Measurements from ENCODE around the gene ALLC.

ALLC gene

GRCh38 chr2:3727397-3728045, 69.5 kb downstream of the ALLC start:
- DNase-seq: no peak

DNA sequence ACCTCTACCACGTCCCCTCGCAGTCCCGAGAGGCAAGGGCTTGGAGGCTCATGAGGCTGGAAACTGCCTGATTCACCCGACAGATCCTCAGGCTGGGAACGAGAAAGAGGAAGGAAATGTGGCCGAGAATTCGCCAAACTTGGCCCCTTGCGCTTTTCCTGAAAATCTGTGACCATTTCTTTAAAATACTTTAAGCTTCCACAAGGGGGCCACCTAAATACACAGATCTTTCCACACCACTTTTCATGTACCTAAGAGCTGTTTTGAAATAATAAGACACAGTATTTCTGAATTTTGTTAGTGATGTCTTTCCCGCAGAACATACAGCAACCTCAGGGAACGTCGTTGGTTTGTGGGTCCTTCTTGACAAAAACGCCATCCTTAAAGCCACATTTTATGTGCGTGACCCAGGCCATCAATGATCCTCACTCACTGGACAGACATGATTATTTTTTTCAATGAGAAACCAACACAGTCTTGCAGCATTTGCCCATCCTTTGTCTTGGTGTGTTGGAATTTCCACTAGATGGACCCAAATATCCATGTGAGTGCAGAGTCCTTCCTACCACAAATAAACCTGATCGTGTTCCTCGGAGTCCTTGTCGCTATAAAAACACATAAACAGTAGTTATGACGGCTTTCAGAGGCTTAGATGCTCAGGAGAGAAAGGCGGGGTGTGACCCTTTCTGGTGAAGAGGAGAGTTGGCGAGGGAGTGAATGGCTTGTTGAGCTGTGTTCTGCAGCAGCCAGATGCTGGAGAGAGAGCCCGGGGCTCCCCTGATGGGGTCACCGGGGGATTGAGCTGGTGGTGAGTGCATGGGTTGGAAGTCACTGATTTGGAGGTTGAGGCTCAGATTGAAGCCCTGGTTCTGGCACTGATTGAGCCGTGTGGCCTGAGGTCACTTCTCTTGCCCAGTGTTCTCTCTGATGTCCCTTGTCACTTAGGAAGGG, 70.4 kb downstream of the ALLC start:
- peak; percentile 5 for DNase-seq

DNA sequence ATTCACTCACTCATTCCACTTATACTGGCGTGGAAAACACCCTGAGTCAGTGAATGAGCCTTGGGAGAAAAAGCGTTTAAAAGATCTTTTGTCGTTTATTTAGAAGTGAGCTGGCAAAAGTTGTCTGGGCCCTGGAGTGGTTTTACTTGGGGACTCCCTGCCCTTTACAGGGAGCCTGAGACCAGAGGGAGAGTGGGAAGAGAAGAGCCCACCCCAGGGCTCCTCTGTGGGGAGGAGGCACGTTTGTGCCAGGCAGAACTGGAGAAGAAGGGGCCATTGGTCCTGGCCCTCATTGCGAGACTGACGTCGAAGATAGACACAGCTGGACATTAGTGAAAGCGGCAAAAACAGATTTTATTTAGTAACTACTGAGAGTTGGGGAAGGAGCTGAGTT, 71.1 kb downstream of the ALLC start:
- no peak for DNase-seq

DNA sequence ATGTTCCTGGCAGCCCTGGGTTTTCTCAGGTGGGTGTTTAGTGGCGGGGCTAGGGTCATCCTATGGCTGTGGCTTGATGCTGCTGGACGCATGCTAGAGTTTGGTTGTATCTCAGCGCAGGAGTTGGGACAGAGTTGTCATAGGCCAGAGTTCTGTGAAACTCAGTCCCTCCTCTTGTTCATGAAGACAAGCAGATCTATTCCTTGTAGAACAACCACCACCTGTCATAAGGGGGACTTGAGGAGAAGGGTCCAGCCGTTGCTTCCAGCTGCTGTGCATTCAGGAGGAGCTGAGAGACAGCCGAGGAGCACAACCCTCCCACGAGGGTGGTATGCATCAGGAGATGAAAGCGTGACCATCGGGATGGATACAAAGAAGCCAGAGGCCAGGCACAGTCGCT, 71.8 kb downstream of the ALLC start:
- DNase-seq: no peak

- DNase-seq: no peak
Measured at GRCh38 chr2:3730646-3731045, 72.6 kb downstream of the ALLC start.

DNA sequence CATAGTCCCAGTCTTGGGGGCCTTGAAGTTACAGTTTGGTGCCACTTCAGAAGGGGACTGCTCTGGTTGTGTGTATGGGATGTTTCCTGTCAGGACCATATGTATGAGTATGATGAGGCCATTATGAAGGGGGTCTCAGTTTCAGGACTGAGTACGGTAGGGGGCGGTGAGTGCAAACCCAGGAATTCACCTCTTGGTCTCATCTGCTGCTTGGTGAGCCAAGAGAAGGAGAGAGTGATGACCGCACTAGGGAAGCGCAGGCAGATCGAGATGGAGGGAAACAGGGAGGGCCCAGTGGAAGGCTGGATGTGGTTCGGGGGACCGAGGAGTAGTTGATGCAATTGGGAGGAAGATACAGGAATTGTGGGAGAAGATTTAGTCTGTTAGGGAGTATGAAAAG, 73.8 kb downstream of the ALLC start:
- DNase-seq: no peak

- DNase-seq: no peak
Measured at GRCh38 chr2:3736112-3736511, 78.1 kb downstream of the ALLC start.

DNA sequence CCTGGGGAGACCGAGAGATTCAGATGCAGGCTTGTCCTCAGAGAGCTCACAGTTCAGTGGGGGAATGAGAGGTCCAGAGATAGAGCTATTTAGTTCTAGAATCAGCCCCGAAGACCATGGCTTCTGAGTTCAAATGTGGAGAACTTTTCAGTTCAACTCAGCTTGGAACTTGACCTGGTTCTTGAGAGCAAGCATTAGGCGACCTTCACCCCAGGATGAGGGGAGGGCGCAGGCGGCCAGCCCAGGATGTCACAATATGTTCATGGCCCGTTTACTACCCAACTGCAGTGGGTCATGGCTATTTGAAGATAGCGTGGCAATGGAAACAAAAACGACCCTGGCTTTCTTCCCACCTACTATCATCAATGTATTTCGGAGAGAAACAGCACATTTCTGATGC, 79.1 kb downstream of the ALLC start:
- DNase-seq: no peak

DNA sequence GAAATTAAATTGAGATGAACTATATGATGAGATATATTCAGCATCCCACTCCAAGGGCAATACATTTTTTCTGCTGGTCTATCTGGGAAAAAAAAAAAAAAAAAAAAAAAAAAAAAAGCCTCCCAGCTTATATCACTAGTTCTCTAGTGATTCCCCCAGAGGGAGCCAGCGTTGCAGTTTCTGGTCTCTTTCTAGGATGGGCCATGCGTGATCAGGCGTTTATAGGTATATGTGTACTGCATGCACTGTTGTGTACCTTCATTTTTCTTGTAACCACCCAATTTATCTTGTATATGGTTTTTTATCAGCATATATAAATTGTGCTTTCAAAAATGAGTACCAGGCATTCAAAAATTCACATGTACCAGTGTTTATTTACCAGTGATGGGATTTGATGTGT, 80.5 kb downstream of the ALLC start:
- no peak for DNase-seq

DNA sequence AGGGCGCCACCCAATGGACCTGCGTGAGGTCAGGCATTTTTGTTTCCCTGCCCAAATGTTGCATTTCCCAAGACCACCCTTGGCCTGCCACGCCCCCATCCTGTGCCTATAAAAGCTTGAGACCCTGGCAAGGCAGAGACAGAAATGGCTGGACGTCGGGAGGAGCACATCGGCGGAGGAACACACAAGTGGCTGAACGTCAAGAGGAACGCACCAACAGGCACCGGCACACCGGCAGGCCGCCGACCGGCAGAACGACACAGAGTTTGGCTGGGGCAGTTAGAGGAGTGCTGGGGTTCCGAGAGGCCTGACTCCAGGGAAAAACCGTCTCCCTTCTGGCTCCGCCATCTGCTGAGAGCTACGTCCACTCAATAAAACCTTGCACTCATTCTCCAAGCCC, 81.3 kb downstream of the ALLC start:
- DNase-seq: no peak

DNA sequence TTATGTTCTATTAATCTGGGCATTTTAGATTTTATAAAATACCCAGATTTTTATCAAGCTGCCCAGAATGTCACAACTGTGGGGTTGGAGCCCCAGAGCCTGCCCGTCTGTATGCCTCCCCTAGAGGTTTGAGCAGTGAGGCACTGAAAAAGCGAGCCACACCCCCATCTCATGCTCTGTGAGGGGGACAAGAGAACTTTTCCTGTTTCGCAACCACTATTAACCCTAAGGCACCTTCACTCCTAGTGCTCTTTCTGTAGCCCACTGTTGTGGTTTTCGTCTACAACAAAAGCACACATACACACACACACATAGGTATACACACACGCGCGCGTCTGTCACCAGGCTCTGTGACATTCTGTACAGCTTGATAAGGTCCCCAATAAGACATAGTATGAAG, 83.4 kb downstream of the ALLC start:
- no peak for DNase-seq

- no peak for DNase-seq
Measured at GRCh38 chr2:3741867-3742602, 84.0 kb downstream of the ALLC start.

- no peak for DNase-seq
Measured at GRCh38 chr2:3742743-3743508, 84.9 kb downstream of the ALLC start.

DNA sequence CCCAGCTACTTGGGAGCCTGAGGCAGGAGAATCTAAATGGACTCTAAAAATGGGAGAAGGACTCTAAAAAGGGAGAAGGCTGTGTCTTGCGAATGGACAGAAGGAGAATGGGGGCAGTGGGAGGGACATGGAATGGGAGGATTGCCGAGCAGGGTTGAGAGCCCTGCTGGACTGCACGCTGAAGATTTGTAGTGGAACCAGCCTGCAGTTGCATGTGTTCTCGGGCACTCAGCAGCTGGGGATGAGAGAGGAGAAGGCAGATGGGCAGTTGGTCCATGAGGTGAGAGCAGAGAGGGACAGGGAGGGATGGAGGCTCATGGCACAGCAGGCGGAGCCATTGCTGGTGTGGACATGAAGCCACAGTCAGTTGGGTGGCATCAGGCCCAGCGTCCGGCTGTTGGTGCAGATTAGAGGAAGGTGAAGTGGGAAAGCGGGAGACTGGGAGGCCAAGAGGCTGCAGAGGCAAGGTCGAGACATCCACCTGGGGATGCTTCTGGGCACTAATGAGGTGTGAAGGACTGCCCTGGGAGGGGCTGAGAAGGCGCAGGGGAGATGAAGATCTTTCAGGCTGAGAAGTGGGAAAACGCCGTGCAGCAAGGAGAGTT, 86.1 kb downstream of the ALLC start:
- no peak for DNase-seq

GRCh38 chr2:3745920-3746319, 87.9 kb downstream of the ALLC start:
- no peak for DNase-seq

- DNase-seq: no peak
Measured at GRCh38 chr2:3747032-3747654, 89.1 kb downstream of the ALLC start.

GRCh38 chr2:3747826-3748225, 89.8 kb downstream of the ALLC start:
- DNase-seq: no peak

GRCh38 chr2:3749201-3749600, 91.2 kb downstream of the ALLC start:
- DNase-seq: no peak

- no peak for DNase-seq
Measured at GRCh38 chr2:3751251-3751650, 93.3 kb downstream of the ALLC start.

- DNase-seq: no peak
Measured at GRCh38 chr2:3751806-3752205, 93.8 kb downstream of the ALLC start.

Measured in CD4-positive, alpha-beta T cell treated with Interleukin-10 for 1 hour (primary cell).